Stimulated activated CD4-positive, alpha-beta T cell treated with anti-CD3 and anti-CD28 coated beads, Interleukin-12 subunit alpha, Interleukin-12 subunit beta, amount 100 ng/mL, for 24 hours (primary cell): Measurements from ENCODE around the gene ZBTB48.

ENCODE experiments used
- DNase-seq, 2 experiments: peaks; one replicate each; pipeline ENCODE4 v3.0.0-alpha.2; 2020; ENCODE audit warnings: low read depth in 2 of 2

The ZBTB48 gene

GRCh38 chr1:6572653-6573383 is 7.0 kb upstream of the ZBTB48 start:
- DNase-seq = no peak

- no peak for DNase-seq
Observed at GRCh38 chr1:6574025-6574620, 5.7 kb upstream of the ZBTB48 start.

- no peak for DNase-seq
Observed at GRCh38 chr1:6574818-6575217, 5.0 kb upstream of the ZBTB48 start.

- no peak for DNase-seq
Observed at GRCh38 chr1:6577831-6578525, 1.8 kb upstream of the ZBTB48 start.

- DNase-seq = no peak
Observed at GRCh38 chr1:6578624-6579373, 995 bp upstream of the ZBTB48 start.

- DNase-seq = no peak
Observed at GRCh38 chr1:6580119-6580592, 362 bp downstream of the ZBTB48 start.

GRCh38 chr1:6580593-6581409 is 1.0 kb downstream of the ZBTB48 start:
- no peak for DNase-seq

GRCh38 chr1:6581561-6582305 is 1.9 kb downstream of the ZBTB48 start:
- no peak for DNase-seq

- no peak for DNase-seq
Observed at GRCh38 chr1:6582370-6582769, 2.6 kb downstream of the ZBTB48 start.

GRCh38 chr1:6584126-6585080 is 4.6 kb downstream of the ZBTB48 start:
- no peak for DNase-seq

GRCh38 chr1:6585081-6585722 is 5.4 kb downstream of the ZBTB48 start:
- no peak for DNase-seq

GRCh38 chr1:6585841-6586240 is 6.0 kb downstream of the ZBTB48 start:
- no peak for DNase-seq

GRCh38 chr1:6586404-6586816 is 6.6 kb downstream of the ZBTB48 start:
- DNase-seq = no peak

GRCh38 chr1:6587261-6588005 is 7.6 kb downstream of the ZBTB48 start:
- no peak for DNase-seq

- DNase-seq = no peak
Observed at GRCh38 chr1:6588128-6588892, 8.5 kb downstream of the ZBTB48 start.

GRCh38 chr1:6588893-6589520 is 9.2 kb downstream of the ZBTB48 start:
- no peak for DNase-seq

GRCh38 chr1:6590046-6590445 is 10.3 kb downstream of the ZBTB48 start:
- no peak for DNase-seq
